IMR-90 (cell line): ENCODE data around the gene SORCS1. TPM values are rescaled to one million over a fixed set of nuclear protein-coding genes. Genes with fewer than 3 reads are reported as not detected.

Experiments
- ATAC-seq: fragments of 200-7000 bp; cut with Tn5 transposase; 2 replicates; pipeline ENCODE4 v1.9.1; 2020; ENCODE audit warnings: low read depth, mild to moderate bottlenecking, moderate library complexity
- BruUV-seq: library from RNA; stranded (reverse); fragments of 400-500 nt; replicated peaks from 2 replicates; lab custom pipeline; 2021; lab: Mats Ljungman, UMichigan
- CTCF ChIA-PET: fragments of 300-600 bp; formaldehyde crosslinking; extraction: SDS; loops from one replicate; lab custom pipeline; 2021; ENCODE audit warnings: antibody characterized with exemption; lab: Yijun Ruan, JAX
- POLR2A ChIA-PET: fragments of 300-600 bp; sonication (Branson Sonifier 250); formaldehyde crosslinking; loops from one replicate; lab custom pipeline; 2022; ENCODE audit warnings: antibody characterized with exemption; ENCODE audit not compliant: unreplicated experiment; lab: Charles Lee
- DNase-seq: peaks from one replicate; pipeline ENCODE4 v3.0.0; 2013
- H2AFZ ChIP-seq: replicated peaks from 2 replicates; pipeline ENCODE3; 2013; ENCODE audit warnings: low read length, mild to moderate bottlenecking; ENCODE audit not compliant: poor library complexity
- H2AK5ac ChIP-seq: 2 replicates; pipeline ENCODE4 v1.6.1; 2013; ENCODE audit warnings: low read depth, low read length, inconsistent platforms
- H2AK9ac ChIP-seq: replicated peaks from 2 replicates; pipeline ENCODE3; 2013; ENCODE audit warnings: mild to moderate bottlenecking, low read depth, low read length, moderate library complexity; ENCODE audit not compliant: poor library complexity
- H2BK120ac ChIP-seq: 2 replicates; pipeline ENCODE4 v1.6.1; 2013; ENCODE audit warnings: low read depth, low read length, inconsistent platforms
- H2BK15ac ChIP-seq: 3 replicates; pipeline ENCODE4 v1.6.1; 2013; ENCODE audit warnings: low read depth, low read length, inconsistent platforms
- H2BK20ac ChIP-seq: 2 replicates; pipeline ENCODE4 v1.6.1; 2013; ENCODE audit warnings: low read depth, mild to moderate bottlenecking, inconsistent platforms, low read length, moderate library complexity
- H2BK5ac ChIP-seq: 2 replicates; pipeline ENCODE4 v1.6.1; 2013; ENCODE audit warnings: mild to moderate bottlenecking, low read depth, low read length, inconsistent platforms; ENCODE audit not compliant: poor library complexity, severe bottlenecking
- H3K14ac ChIP-seq: replicated peaks from 2 replicates; pipeline ENCODE4 v1.6.1; 2013; ENCODE audit warnings: low read depth, low read length, inconsistent platforms
- H3K18ac ChIP-seq: 2 replicates; pipeline ENCODE4 v1.6.1; 2013; ENCODE audit warnings: low read depth, low read length, control low read depth
- H3K23ac ChIP-seq: 2 replicates; pipeline ENCODE4 v1.6.1; 2013; ENCODE audit warnings: low read depth, low read length, inconsistent platforms
- H3K27ac ChIP-seq: 2 replicates; pipeline ENCODE4 v1.5.1; 2013; ENCODE audit warnings: mild to moderate bottlenecking, control low read depth, low read length; ENCODE audit not compliant: insufficient read depth
- H3K27me3 ChIP-seq: 2 replicates; pipeline ENCODE4 v1.6.1; 2013; ENCODE audit warnings: low read length; ENCODE audit not compliant: control insufficient read depth, insufficient read depth
- H3K36me3 ChIP-seq: 2 replicates; pipeline ENCODE4 v1.6.1; 2013; ENCODE audit warnings: low read length, mixed read lengths; ENCODE audit not compliant: control insufficient read depth, insufficient read depth
- H3K4ac ChIP-seq: 2 replicates; pipeline ENCODE4 v1.6.1; 2013; ENCODE audit warnings: low read depth, low read length, inconsistent platforms
- H3K4me1 ChIP-seq: 2 replicates; pipeline ENCODE4 v1.6.1; 2013; ENCODE audit warnings: low read length, mixed read lengths; ENCODE audit not compliant: control insufficient read depth, insufficient read depth
- H3K4me2 ChIP-seq: 2 replicates; pipeline ENCODE4 v1.6.1; 2013; ENCODE audit warnings: low read depth, mild to moderate bottlenecking, control low read depth, low read length, moderate library complexity
- H3K4me3 ChIP-seq: 2 replicates; pipeline ENCODE4 v1.5.1; 2013; ENCODE audit warnings: low read depth, mild to moderate bottlenecking, control low read depth, low read length, moderate library complexity; ENCODE audit not compliant: insufficient read depth
- H3K56ac ChIP-seq: 2 replicates; pipeline ENCODE4 v1.6.1; 2013; ENCODE audit warnings: low read length, inconsistent platforms; ENCODE audit not compliant: insufficient read depth; ENCODE audit errors: extremely low read depth
- H3K79me1 ChIP-seq, 2 experiments: 2 replicates each; pipeline ENCODE4 v1.6.1; 2013; ENCODE audit warnings: low read length in 2 of 2, inconsistent platforms in 1 of 2, low read depth in 1 of 2
- H3K9ac ChIP-seq: 2 replicates; pipeline ENCODE4 v1.6.1; 2013; ENCODE audit warnings: low read depth, low read length, control low read depth
- H3K9me1 ChIP-seq: 2 replicates; pipeline ENCODE4 v1.6.1; 2013; ENCODE audit warnings: low read length, inconsistent platforms; ENCODE audit not compliant: insufficient read depth
- H3K9me3 ChIP-seq: 2 replicates; pipeline ENCODE4 v1.6.1; 2013; ENCODE audit warnings: low read length; ENCODE audit not compliant: control insufficient read depth, insufficient read depth
- H4K20me1 ChIP-seq: 2 replicates; pipeline ENCODE4 v1.6.1; 2013; ENCODE audit warnings: low read length, inconsistent platforms; ENCODE audit not compliant: insufficient read depth
- H4K5ac ChIP-seq: 2 replicates; pipeline ENCODE4 v1.6.1; 2013; ENCODE audit warnings: mild to moderate bottlenecking, low read depth, low read length, control low read depth
- H4K8ac ChIP-seq, 2 experiments: 2 replicates each; pipeline ENCODE4 v1.6.1; 2013; ENCODE audit warnings: low read depth in 2 of 2, low read length in 2 of 2, control low read depth in 1 of 2, inconsistent platforms in 1 of 2
- H4K91ac ChIP-seq: 2 replicates; pipeline ENCODE4 v1.6.1; 2013; ENCODE audit warnings: low read depth, low read length, inconsistent platforms; ENCODE audit not compliant: insufficient read depth
- BHLHE40 ChIP-seq: fragments of 150-350 bp; IDR thresholded peaks from 2 replicates; pipeline ENCODE4 v1.6.1; 2016; ENCODE audit warnings: mild to moderate bottlenecking, low read depth, low read length
- CEBPB ChIP-seq: IDR thresholded peaks from 2 replicates; pipeline ENCODE4 v1.6.1; 2012; ENCODE audit warnings: low read depth, low read length, improper control_type of control experiment
- CHD1 ChIP-seq: IDR thresholded peaks from 2 replicates; pipeline ENCODE4 v1.6.1; 2012; ENCODE audit warnings: low read depth, low read length, improper control_type of control experiment
- ELK1 ChIP-seq: fragments of 150-350 bp; IDR thresholded peaks from 2 replicates; pipeline ENCODE4 v1.6.1; 2016; ENCODE audit warnings: low read depth, mild to moderate bottlenecking, low read length, moderate library complexity, borderline replicate concordance
- FOS ChIP-seq: fragments of 150-350 bp; IDR thresholded peaks from 2 replicates; pipeline ENCODE4 v1.6.1; 2016; ENCODE audit warnings: low read depth, low read length
- MAFK ChIP-seq: IDR thresholded peaks from 2 replicates; pipeline ENCODE4 v1.6.1; 2012; ENCODE audit warnings: low read depth, low read length, improper control_type of control experiment
- MAZ ChIP-seq: IDR thresholded peaks from 2 replicates; pipeline ENCODE4 v1.6.1; 2012; ENCODE audit warnings: low read depth, mild to moderate bottlenecking, low read length, improper control_type of control experiment, moderate library complexity, borderline replicate concordance
- MXI1 ChIP-seq: IDR thresholded peaks from 2 replicates; pipeline ENCODE4 v1.6.1; 2012; ENCODE audit warnings: low read depth, mild to moderate bottlenecking, low read length, moderate library complexity, borderline replicate concordance
- NFE2L2 ChIP-seq: fragments of 150-350 bp; IDR thresholded peaks from 2 replicates; pipeline ENCODE4 v1.6.1; 2016; ENCODE audit warnings: low read depth, mild to moderate bottlenecking, low read length
- POLR2A ChIP-seq: IDR thresholded peaks from 2 replicates; pipeline ENCODE4 v1.6.1; 2012; ENCODE audit warnings: mild to moderate bottlenecking, low read depth, low read length
- RAD21 ChIP-seq: IDR thresholded peaks from 2 replicates; pipeline ENCODE4 v1.6.1; 2012; ENCODE audit warnings: low read length, improper control_type of control experiment
- RCOR1 ChIP-seq: IDR thresholded peaks from 2 replicates; pipeline ENCODE4 v1.6.1; 2012; ENCODE audit warnings: mild to moderate bottlenecking, low read length, improper control_type of control experiment; ENCODE audit not compliant: insufficient replicate concordance
- RFX5 ChIP-seq: IDR thresholded peaks from 2 replicates; pipeline ENCODE4 v1.8.0; 2012; ENCODE audit warnings: low read depth, mild to moderate bottlenecking, low read length, moderate library complexity
- SMC3 ChIP-seq: fragments of 150-350 bp; IDR thresholded peaks from 2 replicates; pipeline ENCODE4 v1.6.1; 2016; ENCODE audit warnings: low read depth, mild to moderate bottlenecking, antibody characterized with exemption, low read length, moderate library complexity
- WGBS, 2 experiments: methylation state at CpG; one replicate each; pipeline versions ENCODE4 v1.1.5 to v1.1.7; 2013; ENCODE audit warnings: missing lambda C conversion rate in 2 of 2; ENCODE audit not compliant: insufficient read length in 1 of 2; ENCODE audit errors: extremely low coverage in 2 of 2; 5-methylcytosine and 5-hydroxymethylcytosine counted together
- dilution Hi-C: fragments of 300-500 bp; cut with HindIII; formaldehyde crosslinking; loops from one replicate; pipeline ENCODE4 v1.14.3; 2018; ENCODE audit warnings: low sequenced_read_pairs; ENCODE audit not compliant: unreplicated experiment
- in situ Hi-C: fragments of 300-500 bp; cut with MboI; formaldehyde crosslinking; loops from 3 replicates; pipeline ENCODE4 v1.14.3; 2019; ENCODE audit warnings: low sequenced_read_pairs, inconsistent platforms, mixed read lengths
- intact Hi-C: fragments of 100-400 bp; cut with micrococcal nuclease; formaldehyde crosslinking; loops from 2 replicates; pipeline ENCODE4 v1.10.0; 2022
- polyA plus RNA-seq, 3 experiments: library from polyadenylated mRNA; depleted of rRNA; stranded (reverse); fragments of >200 nt; gene quantifications; 2 replicates each; pipeline ENCODE4 v1.2.3, GENCODE V29; 2012; ENCODE audit warnings: low replicate concordance in 1 of 3
- total RNA-seq: library from RNA; depleted of rRNA; stranded (reverse); fragments of >200 nt; gene quantifications from 2 replicates; pipeline ENCODE4 v1.2.3, GENCODE V29; 2012
- TF ChIP-seq, protein P1 (sequence below): conservative IDR thresholded peaks from 2 replicates; pipeline ENCODE4 v1.5.1; 2012; ENCODE audit warnings: mild to moderate bottlenecking, low read depth, low read length, improper control_type of control experiment
- TF ChIP-seq, protein P2 (sequence below): fragments of 150-350 bp; IDR thresholded peaks from 2 replicates; pipeline ENCODE4 v1.6.1; 2017; ENCODE audit warnings: mild to moderate bottlenecking, antibody characterized with exemption, low read length, low read depth

The SORCS1 gene
- total and polyA plus RNA-seq, 2 of the 4 experiments (the other 2 are of a cell fraction), result under 0.01 TPM; not detected in 1

DNA sequence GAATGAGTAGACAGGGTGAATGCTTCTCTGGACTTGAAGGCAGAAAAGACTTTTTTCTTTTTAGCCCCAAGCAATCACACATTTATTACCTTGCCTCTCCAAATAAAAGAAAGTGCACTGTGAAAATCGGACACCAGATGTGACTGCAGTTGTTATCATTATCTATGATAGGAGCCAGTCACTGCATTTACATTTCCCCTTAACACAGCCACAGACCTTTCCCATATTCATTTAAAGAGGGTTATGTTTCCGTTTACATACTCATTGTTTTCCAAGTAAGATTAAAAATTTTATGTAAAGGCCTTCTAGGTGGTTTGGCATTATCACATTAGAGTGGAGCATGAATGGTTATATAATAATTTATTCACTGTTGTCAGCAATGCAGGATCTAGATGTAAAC is 586.8 kb downstream of the SORCS1 start:
- Histone ChIP-seq H3K79me1 (no peaks in the 10 kb centered on the region), H4K8ac (no peak overlapping the region), H2BK120ac (no peak overlapping the region), H3K27ac (no peak overlapping the region), H3K4me2 (no peak overlapping the region), H3K27me3 (no peaks in the 10 kb centered on the region), H4K91ac (no peak overlapping the region), H3K4me3 (no peak overlapping the region), H2AK5ac (no peak overlapping the region), H2AFZ (no peak overlapping the region), H3K23ac (no peak overlapping the region), H3K4ac (no peak overlapping the region), H2BK15ac (no peak overlapping the region), H3K4me1 (no peaks in the 10 kb centered on the region; the same call in 1 of the 2 replicates), H3K9ac (no peak overlapping the region), H3K9me1 (no peaks in the 10 kb centered on the region; the same call in 1 of the 2 replicates), H4K20me1 (no peaks in the 10 kb centered on the region), H3K56ac (no peak overlapping the region), H2BK5ac (no peak overlapping the region), H3K9me3 (peaks cover 7% of the 10 kb centered on the region), H2BK20ac (no peak overlapping the region), H4K5ac (no peak overlapping the region), H2AK9ac (no peak overlapping the region), H3K14ac (no peak overlapping the region), H3K36me3 (no peaks in the 10 kb centered on the region), H3K18ac (no peak overlapping the region)
- intact Hi-C loops (loop anchor here (10.0 kb wide), 1 partner anchor 403 kb away; no protein-coding TSS in a partner anchor), in situ Hi-C loops (loop anchor here (10.0 kb wide), 1 partner anchor 153 kb away; no protein-coding TSS in a partner anchor), dilution Hi-C loops (no loop called here)
- CTCF ChIA-PET, result no interaction called here
- no CpG with 5 or more reads among the region's 2 CpGs for WGBS, 2 experiments
- DNase-seq (no peak), ATAC-seq (no peak)
- no TSS peak for BruUV-seq
- TF ChIP-seq, protein P1, sequence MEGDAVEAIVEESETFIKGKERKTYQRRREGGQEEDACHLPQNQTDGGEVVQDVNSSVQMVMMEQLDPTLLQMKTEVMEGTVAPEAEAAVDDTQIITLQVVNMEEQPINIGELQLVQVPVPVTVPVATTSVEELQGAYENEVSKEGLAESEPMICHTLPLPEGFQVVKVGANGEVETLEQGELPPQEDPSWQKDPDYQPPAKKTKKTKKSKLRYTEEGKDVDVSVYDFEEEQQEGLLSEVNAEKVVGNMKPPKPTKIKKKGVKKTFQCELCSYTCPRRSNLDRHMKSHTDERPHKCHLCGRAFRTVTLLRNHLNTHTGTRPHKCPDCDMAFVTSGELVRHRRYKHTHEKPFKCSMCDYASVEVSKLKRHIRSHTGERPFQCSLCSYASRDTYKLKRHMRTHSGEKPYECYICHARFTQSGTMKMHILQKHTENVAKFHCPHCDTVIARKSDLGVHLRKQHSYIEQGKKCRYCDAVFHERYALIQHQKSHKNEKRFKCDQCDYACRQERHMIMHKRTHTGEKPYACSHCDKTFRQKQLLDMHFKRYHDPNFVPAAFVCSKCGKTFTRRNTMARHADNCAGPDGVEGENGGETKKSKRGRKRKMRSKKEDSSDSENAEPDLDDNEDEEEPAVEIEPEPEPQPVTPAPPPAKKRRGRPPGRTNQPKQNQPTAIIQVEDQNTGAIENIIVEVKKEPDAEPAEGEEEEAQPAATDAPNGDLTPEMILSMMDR, result no peak
- TF ChIP-seq BHLHE40 (no peak), MAZ (no peak), FOS (no peak), MXI1 (no peak), RFX5 (no peak), CHD1 (no peak), CEBPB (no peak), MAFK (no peak), SMC3 (no peak), RCOR1 (no peak), POLR2A (no peak), ELK1 (no peak), RAD21 (no peak), NFE2L2 (no peak)
- TF ChIP-seq, protein P2, sequence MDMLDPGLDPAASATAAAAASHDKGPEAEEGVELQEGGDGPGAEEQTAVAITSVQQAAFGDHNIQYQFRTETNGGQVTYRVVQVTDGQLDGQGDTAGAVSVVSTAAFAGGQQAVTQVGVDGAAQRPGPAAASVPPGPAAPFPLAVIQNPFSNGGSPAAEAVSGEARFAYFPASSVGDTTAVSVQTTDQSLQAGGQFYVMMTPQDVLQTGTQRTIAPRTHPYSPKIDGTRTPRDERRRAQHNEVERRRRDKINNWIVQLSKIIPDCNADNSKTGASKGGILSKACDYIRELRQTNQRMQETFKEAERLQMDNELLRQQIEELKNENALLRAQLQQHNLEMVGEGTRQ, result no peak
- POLR2A ChIA-PET, result no interaction called here
